IgD-negative memory B cell (primary cell): ENCODE data around the gene UBAC2. TPM values are rescaled to one million over a fixed set of nuclear protein-coding genes. Genes with fewer than 3 reads are reported as not detected.

Experiments used
- H3K27ac Mint-ChIP-seq, 3 donors: one replicate each; pipeline ENCODE4 v1.8.0; 2020 to 2022; ENCODE audit warnings: mild to moderate bottlenecking in 3 of 3, mixed read lengths in 3 of 3, moderate library complexity in 1 of 3
- H3K27me3 Mint-ChIP-seq: one replicate; pipeline ENCODE4 v1.8.0; 2021; ENCODE audit warnings: mixed read lengths
- H3K36me3 Mint-ChIP-seq: one replicate; pipeline ENCODE4 v1.8.0; 2020; ENCODE audit warnings: mild to moderate bottlenecking, mixed read lengths
- H3K4me1 Mint-ChIP-seq, 3 donors: one replicate each; pipeline ENCODE4 v1.8.0; 2020 to 2022; ENCODE audit warnings: mixed read lengths in 3 of 3, mild to moderate bottlenecking in 1 of 3
- H3K4me3 Mint-ChIP-seq, 4 donors: one replicate each; pipeline ENCODE4 v1.8.0; 2020 to 2022; ENCODE audit warnings: mild to moderate bottlenecking in 4 of 4, mixed read lengths in 4 of 4, moderate library complexity in 3 of 4
- H3K9me3 Mint-ChIP-seq, 3 donors: one replicate each; pipeline ENCODE4 v1.8.0; 2020 to 2021; ENCODE audit warnings: mixed read lengths in 3 of 3, mild to moderate bottlenecking in 1 of 3
- polyA plus RNA-seq: library from polyadenylated mRNA; unstranded; fragments of 300-500 nt; fragmentation: Illumina TruSeq; gene quantifications from one replicate; pipeline ENCODE4 v1.2.3, GENCODE V29; 2021

The UBAC2 gene
- polyA plus RNA-seq, 1 donor from 2014 or later, result 88.0 TPM

DNA sequence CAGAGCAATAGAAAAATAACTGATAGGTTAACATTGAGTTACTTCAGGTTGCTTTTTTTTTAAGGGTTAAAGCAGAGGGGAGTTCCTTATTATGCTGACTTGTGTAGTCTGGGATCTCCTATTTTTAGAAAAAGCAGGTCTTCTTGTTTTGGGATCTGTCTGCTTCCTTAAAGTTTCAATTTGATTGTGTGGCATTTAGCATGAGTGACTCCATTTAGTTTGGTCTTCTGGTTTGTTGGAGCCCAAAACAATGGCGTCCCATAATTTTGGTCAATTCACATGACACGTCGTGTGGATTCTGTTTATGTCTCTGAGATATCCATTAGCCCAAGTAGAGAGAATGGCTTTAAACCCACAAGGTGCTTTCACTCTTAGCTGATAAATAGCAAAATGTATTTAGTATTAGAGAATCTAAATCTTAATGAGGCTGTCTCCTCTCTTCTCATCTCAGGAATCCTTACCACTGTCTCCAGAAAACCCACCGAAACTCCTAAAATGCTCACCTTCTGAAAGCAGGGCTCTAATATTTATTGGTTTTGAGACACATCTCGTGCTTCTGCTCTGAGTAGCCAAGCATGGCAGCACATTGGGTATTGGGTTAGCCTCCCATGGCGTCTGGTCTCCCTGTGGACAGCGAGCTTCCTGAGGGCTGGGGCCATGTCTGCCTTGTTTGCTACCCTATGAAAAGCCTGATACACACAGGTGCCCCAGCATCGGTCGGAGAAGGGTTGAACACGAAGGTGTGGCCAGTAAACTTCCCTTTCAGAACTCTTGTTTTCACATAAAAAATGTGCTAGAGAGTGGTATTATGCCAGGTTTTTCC is 173.7 kb downstream of the UBAC2 start:
- Mint-ChIP-seq H3K4me3 (peak overlapping the region; percentile 71 to 89 (median 82)), H3K9me3 (no peaks in the 10 kb centered on the region), H3K36me3 (peaks cover 8% of the 10 kb centered on the region), H3K27me3 (no peaks in the 10 kb centered on the region), H3K27ac (peak overlapping the region; percentile 98 to 100 (median 98)), H3K4me1 (peaks cover 29 to 76% (median 55%) of the 10 kb centered on the region in 3 donors)

DNA sequence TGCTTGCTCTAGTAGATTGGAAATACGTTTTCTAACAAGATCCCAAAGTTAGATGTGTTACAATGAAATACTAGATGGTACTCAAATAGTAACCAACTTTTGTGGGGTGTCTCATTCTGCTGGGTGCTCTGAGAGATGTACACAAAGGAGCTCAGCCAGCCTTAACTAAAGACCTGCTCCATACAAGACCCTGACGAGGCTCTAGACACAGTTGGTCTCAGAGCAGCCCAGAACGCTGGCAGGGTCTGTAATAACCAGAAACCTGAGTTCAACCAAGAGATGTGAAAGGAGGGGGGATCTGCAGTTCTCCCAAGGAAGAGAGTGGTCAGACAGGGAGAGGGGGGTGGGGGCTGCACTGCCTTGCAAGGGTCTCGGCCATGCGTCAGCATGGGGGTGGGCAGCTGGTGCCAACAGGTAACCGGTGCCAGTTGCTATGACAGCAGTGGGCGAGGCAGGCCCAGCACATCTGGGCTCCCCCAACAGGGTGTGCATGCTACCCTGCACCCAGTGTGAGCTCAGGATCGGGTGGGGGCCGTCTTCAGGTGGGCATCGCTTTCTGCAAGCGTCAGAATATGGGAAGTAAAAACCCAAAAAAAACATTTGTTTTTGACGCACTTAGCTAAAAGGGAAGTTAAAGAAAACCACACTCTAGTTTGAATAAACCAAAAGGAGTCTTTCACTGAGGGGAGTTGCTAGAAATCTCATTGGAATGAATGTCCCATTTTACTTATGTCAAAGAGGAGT is 174.5 kb downstream of the UBAC2 start:
- peaks cover 12% of the 10 kb centered on the region for H3K36me3 Mint-ChIP-seq
- peak overlapping the region; percentile 98 to 100 (median 98) for H3K27ac Mint-ChIP-seq
- no peaks in the 10 kb centered on the region for H3K9me3 Mint-ChIP-seq
- peak overlapping the region; percentile 71 to 89 (median 82) for H3K4me3 Mint-ChIP-seq
- no peaks in the 10 kb centered on the region for H3K27me3 Mint-ChIP-seq
- H3K4me1 Mint-ChIP-seq, result peaks cover 34 to 80% (median 61%) of the 10 kb centered on the region in 3 donors

DNA sequence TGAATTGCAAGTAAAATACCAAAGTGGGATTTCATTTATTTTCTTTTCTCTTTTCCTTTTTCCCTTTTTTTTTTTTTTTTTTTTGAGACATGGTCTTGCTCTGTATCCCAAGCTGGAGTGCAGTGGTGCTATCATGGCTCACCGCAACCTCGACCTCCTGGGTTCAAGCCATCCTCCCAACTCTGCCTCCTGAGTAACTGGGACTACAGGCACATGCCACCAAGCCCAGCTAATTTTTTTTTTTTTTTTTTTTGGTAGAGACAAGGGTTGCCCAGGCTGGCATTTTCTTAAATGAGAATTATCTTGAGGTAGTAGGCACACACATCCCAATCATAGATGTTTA is 175.1 kb downstream of the UBAC2 start:
- Mint-ChIP-seq H3K4me1 (peaks cover 36 to 81% (median 62%) of the 10 kb centered on the region in 3 donors), H3K4me3 (peak overlapping the region; percentile 71 to 89 (median 82)), H3K9me3 (no peaks in the 10 kb centered on the region), H3K27ac (peak overlapping the region; percentile 98 to 100 (median 98)), H3K27me3 (no peaks in the 10 kb centered on the region), H3K36me3 (peaks cover 8% of the 10 kb centered on the region)

DNA sequence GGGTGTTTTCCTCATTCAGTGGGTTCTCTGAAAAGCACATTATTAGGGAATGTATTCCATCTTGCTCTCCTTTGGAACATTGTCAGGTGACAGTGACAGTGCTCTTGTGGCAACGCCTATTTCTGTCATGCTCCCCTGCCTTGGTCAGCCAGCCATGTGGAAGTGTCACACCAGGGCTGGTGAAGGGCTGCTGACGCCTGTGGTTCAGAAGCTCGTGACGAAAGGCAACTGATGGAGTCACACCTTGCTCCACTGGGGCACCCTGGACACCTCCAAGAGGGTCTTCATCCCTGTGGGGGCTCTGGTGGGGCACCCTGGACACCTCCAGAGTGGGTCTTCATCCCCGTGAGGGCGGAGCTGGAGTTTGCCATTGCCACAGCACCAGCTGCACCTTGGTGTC is 175.5 kb downstream of the UBAC2 start:
- H3K27me3 Mint-ChIP-seq, result no peaks in the 10 kb centered on the region

DNA sequence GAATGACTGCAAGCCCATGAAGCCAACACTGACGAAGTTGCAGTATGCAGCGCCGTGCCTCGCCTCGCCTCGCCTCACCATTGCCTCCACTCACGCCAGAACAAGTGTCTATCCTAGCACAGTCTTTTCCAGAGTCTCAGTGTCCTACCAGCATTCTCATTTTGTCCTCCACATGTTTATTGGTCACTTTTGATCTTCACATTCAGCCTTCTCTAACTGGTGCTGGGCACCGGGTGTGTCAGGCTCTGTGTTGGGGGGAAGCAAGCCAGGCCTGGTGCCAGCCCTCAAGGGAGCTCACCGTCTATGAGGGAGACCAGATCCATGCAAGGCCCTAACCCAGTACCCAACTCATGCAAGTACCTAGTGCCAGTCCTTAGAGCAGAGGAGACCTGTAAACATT is 176.3 kb downstream of the UBAC2 start:
- no peaks in the 10 kb centered on the region for H3K9me3 Mint-ChIP-seq
- H3K27me3 Mint-ChIP-seq, result no peaks in the 10 kb centered on the region
- peaks cover 45 to 86% (median 67%) of the 10 kb centered on the region in 3 donors for H3K4me1 Mint-ChIP-seq
- H3K27ac Mint-ChIP-seq, result peak overlapping the region; percentile 98 to 100 (median 98)
- peaks cover 10% of the 10 kb centered on the region for H3K36me3 Mint-ChIP-seq
- H3K4me3 Mint-ChIP-seq, result peak overlapping the region in 3 of 4 donors; percentile 79 to 89 (median 85)

More for the DNA sequence above, 175.5 kb downstream of the UBAC2 start:
- Mint-ChIP-seq H3K4me1 (peaks cover 40 to 81% (median 62%) of the 10 kb centered on the region in 3 donors), H3K36me3 (peaks cover 10% of the 10 kb centered on the region), H3K4me3 (peak overlapping the region; percentile 77 to 89 (median 82)), H3K27ac (peak overlapping the region; percentile 98 to 100 (median 98)), H3K9me3 (no peaks in the 10 kb centered on the region)

DNA sequence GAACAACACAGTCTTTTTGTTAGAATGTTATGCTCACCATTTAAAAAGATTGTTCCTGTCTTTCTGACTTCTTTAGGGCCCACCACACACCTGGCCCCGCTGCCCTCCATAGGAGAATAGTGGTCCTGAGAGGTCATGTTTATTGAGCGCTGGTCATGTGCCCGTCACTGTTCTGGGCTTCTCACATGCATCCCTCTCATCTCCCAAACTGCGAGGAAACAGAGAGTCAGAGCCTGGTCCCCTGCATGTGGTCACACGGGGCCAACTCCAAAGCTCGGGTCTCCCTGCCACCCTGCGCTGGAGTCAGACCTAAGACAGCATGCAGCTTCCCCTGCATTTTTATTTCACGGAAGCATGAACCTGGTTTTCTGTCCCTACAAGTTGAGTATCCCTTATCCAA is 177.0 kb downstream of the UBAC2 start:
- Mint-ChIP-seq H3K9me3 (no peaks in the 10 kb centered on the region), H3K4me1 (peaks cover 53 to 87% (median 68%) of the 10 kb centered on the region in 3 donors), H3K4me3 (peak overlapping the region in 1 of 4 donors; percentile 23), H3K36me3 (peaks cover 10% of the 10 kb centered on the region), H3K27ac (peak overlapping the region; percentile 98 to 100 (median 98)), H3K27me3 (peaks cover 2% of the 10 kb centered on the region)

DNA sequence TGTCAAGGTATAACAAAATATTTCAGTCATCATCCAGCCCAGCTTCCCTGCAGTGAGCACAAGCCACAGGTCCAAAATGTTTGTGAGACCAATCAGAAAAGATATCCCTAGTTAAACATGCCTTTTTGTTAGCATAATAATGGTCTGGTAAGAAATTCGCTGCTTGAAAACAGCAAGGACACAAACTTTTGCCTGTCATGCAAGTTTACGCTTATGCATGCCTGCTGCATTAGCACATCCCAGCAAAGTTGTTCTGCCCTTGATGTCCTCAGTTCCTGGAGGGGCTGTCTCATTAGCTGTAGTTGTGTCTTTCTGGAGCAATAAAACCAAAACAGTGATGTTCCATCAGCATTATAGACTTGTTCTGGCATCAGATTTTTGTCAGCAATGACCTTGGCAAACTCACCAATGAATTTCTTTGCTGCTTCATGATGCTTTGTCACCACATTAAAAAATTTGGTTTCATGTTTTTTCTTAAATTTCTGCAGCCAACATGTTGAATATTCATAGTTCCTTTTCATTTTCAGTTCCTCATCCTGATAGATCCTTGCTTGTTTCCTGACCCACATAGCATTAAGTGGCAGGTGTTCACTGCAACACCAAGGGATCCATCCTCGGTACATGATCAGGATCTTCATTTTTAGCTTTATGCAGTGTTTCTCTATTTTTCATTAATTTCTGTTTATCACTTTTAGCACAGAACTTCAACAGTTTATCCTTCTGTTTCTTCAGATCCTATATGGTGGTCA is 178.5 kb downstream of the UBAC2 start:
- no peaks in the 10 kb centered on the region for H3K9me3 Mint-ChIP-seq
- peaks cover 4% of the 10 kb centered on the region for H3K27me3 Mint-ChIP-seq
- H3K36me3 Mint-ChIP-seq, result peaks cover 8% of the 10 kb centered on the region
- peaks cover 56 to 86% (median 68%) of the 10 kb centered on the region in 3 donors for H3K4me1 Mint-ChIP-seq
- peak overlapping the region; percentile 2 to 81 (median 72) for H3K4me3 Mint-ChIP-seq
- H3K27ac Mint-ChIP-seq, result peak overlapping the region; percentile 71 to 90 (median 85)

DNA sequence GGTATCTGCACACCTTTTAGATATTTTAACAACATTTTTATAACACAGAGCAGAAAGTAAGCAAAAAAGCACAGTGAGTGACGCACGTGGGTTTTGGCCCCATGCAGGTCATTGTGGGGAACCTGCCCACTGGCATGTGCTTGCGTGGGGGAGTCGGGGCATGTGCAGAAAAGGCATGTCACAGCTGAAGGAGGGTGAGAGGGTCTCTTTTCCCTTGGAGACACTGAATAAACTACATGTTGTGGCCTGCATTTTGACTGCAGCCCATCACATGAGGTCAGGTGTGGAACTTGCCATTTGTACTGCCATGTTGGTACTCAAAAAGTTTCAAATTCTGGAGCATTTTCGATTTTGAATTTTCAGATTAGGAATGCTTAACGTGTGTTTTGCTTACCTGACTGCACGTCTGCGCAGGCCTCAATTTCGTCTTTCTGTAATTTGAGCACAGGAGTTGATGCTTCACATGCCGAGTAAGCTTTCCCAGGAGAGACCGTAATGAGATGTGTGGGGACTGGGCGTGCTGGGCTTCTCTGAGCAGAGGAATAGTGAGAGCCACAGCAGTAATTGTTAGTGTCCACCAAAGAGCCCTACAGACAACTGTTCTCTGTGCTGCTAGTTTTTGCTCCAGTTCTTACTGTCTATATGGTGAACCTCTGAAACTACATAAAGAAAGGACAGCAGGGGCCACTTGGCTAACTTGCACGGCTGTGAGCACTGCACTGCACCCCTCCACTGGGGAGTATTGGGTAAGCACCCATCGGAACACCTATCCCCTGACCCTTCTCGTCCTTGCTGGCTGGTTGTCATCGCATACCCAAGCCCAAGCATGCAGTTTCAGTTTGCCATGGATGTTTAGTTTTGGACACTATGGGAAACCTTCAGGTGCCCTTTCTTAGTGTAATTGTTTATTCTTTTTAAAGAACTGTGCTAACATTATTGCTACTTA is 179.5 kb downstream of the UBAC2 start:
- H3K4me3 Mint-ChIP-seq, result peak overlapping the region; percentile 2 to 89 (median 72)
- peaks cover 49 to 76% (median 59%) of the 10 kb centered on the region in 3 donors for H3K4me1 Mint-ChIP-seq
- peaks cover 4% of the 10 kb centered on the region for H3K27me3 Mint-ChIP-seq
- peaks cover 6% of the 10 kb centered on the region for H3K36me3 Mint-ChIP-seq
- H3K27ac Mint-ChIP-seq, result peak overlapping the region; percentile 85 to 91 (median 90)
- H3K9me3 Mint-ChIP-seq, result no peaks in the 10 kb centered on the region

DNA sequence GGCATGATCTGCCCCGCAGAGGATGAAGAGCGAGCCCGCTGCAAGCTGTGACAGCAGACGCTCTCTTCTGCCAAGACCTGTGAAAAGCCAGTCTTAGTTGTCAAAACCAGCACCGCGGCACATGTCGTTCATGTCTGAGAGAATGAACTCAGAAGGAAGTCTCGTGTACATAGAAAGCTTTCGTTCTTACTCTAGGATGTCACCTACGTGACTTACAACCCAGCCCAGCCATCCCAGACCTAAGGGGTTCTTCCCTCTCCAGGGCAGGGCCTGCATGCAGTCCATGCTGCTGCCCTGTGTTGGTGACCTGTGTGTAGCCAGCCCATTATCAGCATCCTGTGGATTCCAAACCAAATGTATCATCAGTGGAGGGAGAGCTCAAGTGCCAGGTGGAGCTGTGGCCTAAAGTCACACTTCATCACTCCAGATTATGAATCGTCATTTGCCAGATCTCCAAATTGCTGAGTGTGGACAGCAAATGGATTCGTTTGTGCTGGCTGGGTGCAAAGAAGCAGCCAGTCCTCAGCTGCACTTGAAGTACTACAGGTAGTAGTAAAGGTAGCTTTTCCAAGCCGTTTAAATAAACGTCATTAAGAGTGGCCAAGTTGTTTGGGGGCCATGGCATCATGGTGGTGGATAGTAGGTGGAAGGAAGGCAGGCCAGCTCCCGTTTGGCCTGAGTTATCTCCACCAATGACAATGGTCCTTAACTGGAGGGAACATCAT is 180.4 kb downstream of the UBAC2 start:
- peak overlapping the region; percentile 14 to 89 (median 55) for H3K4me3 Mint-ChIP-seq
- peaks cover 4% of the 10 kb centered on the region for H3K27me3 Mint-ChIP-seq
- peaks cover 6% of the 10 kb centered on the region for H3K36me3 Mint-ChIP-seq

DNA sequence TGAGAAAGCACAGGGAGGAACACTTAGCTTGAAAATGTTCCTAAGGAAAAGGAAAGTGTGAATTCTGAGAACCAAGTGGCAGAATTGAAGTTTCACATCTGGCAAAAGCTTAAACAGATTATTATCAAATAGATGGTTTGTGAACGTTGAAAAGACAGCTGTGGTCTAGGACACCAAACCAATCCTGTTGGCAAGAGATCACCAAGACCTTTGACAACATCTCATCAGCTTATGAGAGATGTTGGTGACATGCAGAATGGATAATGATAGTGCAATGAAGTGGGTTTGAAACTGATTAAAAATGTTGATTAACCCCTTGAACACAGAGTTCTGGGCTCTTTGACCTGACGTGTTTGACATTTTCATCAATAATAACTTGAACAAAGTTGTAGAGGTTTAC is 181.1 kb downstream of the UBAC2 start:
- peaks cover 4% of the 10 kb centered on the region for H3K27me3 Mint-ChIP-seq
- H3K4me3 Mint-ChIP-seq, result peak overlapping the region in 3 of 4 donors; percentile 30 to 82 (median 56)

More for the DNA sequence above, 180.4 kb downstream of the UBAC2 start:
- H3K27ac Mint-ChIP-seq, result peak overlapping the region; percentile 85 to 91 (median 90)
- H3K4me1 Mint-ChIP-seq, result peaks cover 43 to 73% (median 55%) of the 10 kb centered on the region in 3 donors
- no peaks in the 10 kb centered on the region for H3K9me3 Mint-ChIP-seq

DNA sequence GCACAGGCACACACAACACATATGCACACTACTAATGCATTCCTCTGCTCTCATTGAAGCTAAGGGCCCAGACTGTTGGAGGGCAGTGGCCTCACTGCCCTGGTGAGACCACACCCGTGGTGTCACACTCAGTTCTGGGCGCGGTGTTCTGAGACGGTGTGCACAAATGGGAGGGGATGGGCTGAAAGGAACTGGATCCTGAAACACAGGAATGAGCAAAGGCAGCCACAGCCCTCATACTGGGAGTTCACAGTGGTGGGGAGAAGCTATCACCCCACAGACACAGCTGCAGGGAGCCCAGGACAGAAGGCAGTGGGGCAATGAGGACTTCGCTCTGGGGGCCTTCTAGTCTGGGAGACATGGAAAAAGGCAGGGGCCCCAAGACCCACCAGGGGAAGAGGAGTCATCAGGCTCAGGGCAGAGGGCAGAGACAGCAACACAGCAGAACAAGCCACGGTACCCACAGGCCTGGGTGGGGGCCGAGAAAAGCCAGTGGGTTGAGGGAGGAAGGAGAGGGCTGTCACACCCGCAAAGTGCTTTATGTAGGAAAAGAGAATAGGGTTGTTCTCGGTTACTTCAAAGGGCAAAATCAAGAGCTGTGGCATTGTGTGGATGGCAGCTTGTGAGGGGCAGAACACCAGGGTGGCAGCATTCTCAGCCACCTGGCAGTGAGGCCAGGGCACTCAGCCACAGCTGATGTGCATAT is 181.9 kb downstream of the UBAC2 start:
- peak overlapping the region; percentile 85 to 91 (median 90) for H3K27ac Mint-ChIP-seq
- H3K27me3 Mint-ChIP-seq, result peaks cover 4% of the 10 kb centered on the region

More for the DNA sequence above, 181.1 kb downstream of the UBAC2 start:
- Mint-ChIP-seq H3K36me3 (peaks cover 6% of the 10 kb centered on the region), H3K4me1 (peaks cover 36 to 66% (median 49%) of the 10 kb centered on the region in 3 donors), H3K27ac (peak overlapping the region; percentile 85 to 91 (median 90)), H3K9me3 (no peaks in the 10 kb centered on the region)

DNA sequence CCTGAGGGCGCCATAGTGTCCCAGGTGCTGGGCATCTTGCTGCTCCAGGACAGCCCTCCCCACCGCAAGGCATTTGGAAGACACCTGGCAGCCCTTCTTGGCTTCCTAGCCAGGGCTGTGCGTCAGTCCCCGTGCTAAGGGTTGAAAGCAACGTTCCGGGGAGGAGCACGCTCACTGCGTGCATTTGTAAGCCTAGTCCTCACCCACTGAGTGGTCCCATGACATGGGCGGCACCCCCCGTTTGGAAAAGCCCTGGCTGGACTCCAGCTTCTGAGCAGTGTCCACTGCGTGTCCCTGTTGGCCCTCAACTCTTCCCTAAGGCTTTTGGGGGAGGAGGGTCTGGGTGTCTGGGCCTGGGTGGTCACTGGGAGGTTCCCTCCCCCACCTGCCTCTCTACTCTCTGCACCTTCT is 182.9 kb downstream of the UBAC2 start:
- Mint-ChIP-seq H3K4me3 (peak overlapping the region in 1 of 4 donors; percentile 56), H3K27ac (peak overlapping the region; percentile 85 to 91 (median 90)), H3K4me1 (peaks cover 43 to 67% (median 56%) of the 10 kb centered on the region in 3 donors), H3K36me3 (peaks cover 8% of the 10 kb centered on the region), H3K9me3 (no peaks in the 10 kb centered on the region), H3K27me3 (peaks cover 4% of the 10 kb centered on the region)

More for the DNA sequence above, 181.9 kb downstream of the UBAC2 start:
- H3K9me3 Mint-ChIP-seq, result no peaks in the 10 kb centered on the region
- H3K36me3 Mint-ChIP-seq, result peaks cover 8% of the 10 kb centered on the region
- peaks cover 41 to 66% (median 52%) of the 10 kb centered on the region in 3 donors for H3K4me1 Mint-ChIP-seq
- H3K4me3 Mint-ChIP-seq, result peak overlapping the region; percentile 21 to 82 (median 54)
